OCI-LY7 (cell line): ENCODE data around the gene DGCR8. TPM values are rescaled to one million over a fixed set of nuclear protein-coding genes. Genes with fewer than 3 reads are reported as not detected.

Source experiments
- BruUV-seq: library from RNA; stranded (reverse); fragments of 400-500 nt; replicated peaks from 2 replicates; lab custom pipeline; 2021; lab: Mats Ljungman, UMichigan
- CTCF ChIA-PET: fragments of 300-600 bp; sonication (Branson Sonifier 250); formaldehyde crosslinking; loops from one replicate; lab custom pipeline; 2022; ENCODE audit warnings: antibody characterized with exemption; ENCODE audit not compliant: unreplicated experiment; lab: Charles Lee
- POLR2A ChIA-PET: fragments of 300-600 bp; sonication (Branson Sonifier 250); formaldehyde crosslinking; loops from one replicate; lab custom pipeline; 2022; ENCODE audit warnings: antibody characterized with exemption; lab: Charles Lee
- DNase-seq: peaks from one replicate; pipeline ENCODE4 v3.0.0-alpha.2; 2015; ENCODE audit warnings: low spot score
- H2AFZ ChIP-seq: fragments of 200-600 bp; sonication (generic), shearing (Covaris generic); 2 replicates; pipeline ENCODE4 v1.6.1; 2014; ENCODE audit warnings: mild to moderate bottlenecking, antibody characterized with exemption, low read length, moderate library complexity
- H3K27ac ChIP-seq: fragments of 200-600 bp; sonication (generic); 2 replicates; pipeline ENCODE4 v1.5.1; 2014; ENCODE audit warnings: mixed run types, low read depth, mild to moderate bottlenecking, moderate library complexity, low read length, inconsistent platforms; ENCODE audit not compliant: poor library complexity, severe bottlenecking
- H3K36me3 ChIP-seq: fragments of 200-600 bp; sonication (generic); 2 replicates; pipeline ENCODE4 v1.6.1; 2014; ENCODE audit warnings: mild to moderate bottlenecking, antibody characterized with exemption, low read length, moderate library complexity, mixed read lengths; ENCODE audit not compliant: insufficient read depth
- H3K4me1 ChIP-seq: fragments of 200-600 bp; sonication (generic); 2 replicates; pipeline ENCODE4 v1.5.1; 2014; ENCODE audit warnings: mild to moderate bottlenecking, low read length; ENCODE audit not compliant: insufficient read depth, poor library complexity, severe bottlenecking
- H3K4me2 ChIP-seq: fragments of 200-600 bp; sonication (generic); 2 replicates; pipeline ENCODE4 v1.6.1; 2014; ENCODE audit warnings: mild to moderate bottlenecking, low read length
- H3K4me3 ChIP-seq: fragments of 200-600 bp; sonication (generic); 2 replicates; pipeline ENCODE4 v1.5.1; 2014; ENCODE audit warnings: mild to moderate bottlenecking, low read depth, low read length; ENCODE audit not compliant: poor library complexity, severe bottlenecking
- H3K79me2 ChIP-seq: fragments of 200-600 bp; sonication (generic); 2 replicates; pipeline ENCODE4 v1.6.1; 2016; ENCODE audit warnings: low read depth, mild to moderate bottlenecking, low read length, moderate library complexity, mixed read lengths; ENCODE audit not compliant: insufficient read depth
- H3K9me2 ChIP-seq: fragments of 200-600 bp; sonication (generic); 2 replicates; pipeline ENCODE4 v1.6.1; 2016; ENCODE audit warnings: mild to moderate bottlenecking, low read length, mixed read lengths; ENCODE audit not compliant: insufficient read depth
- H3K9me3 ChIP-seq: fragments of 200-600 bp; sonication (generic); 2 replicates; pipeline ENCODE4 v1.6.1; 2014; ENCODE audit warnings: mild to moderate bottlenecking, mixed run types, low read length, mixed read lengths
- H4K20me1 ChIP-seq: fragments of 200-600 bp; sonication (generic); 2 replicates; pipeline ENCODE4 v1.6.1; 2014; ENCODE audit warnings: mild to moderate bottlenecking, antibody characterized with exemption, low read length, moderate library complexity, mixed read lengths; ENCODE audit not compliant: insufficient read depth
- CTCF ChIP-seq: fragments of 200-600 bp; sonication (generic); conservative IDR thresholded peaks from 2 replicates; pipeline ENCODE4 v1.5.1; 2014; ENCODE audit warnings: mild to moderate bottlenecking, antibody characterized with exemption, low read length, moderate library complexity, mixed read lengths
- EZH2phosphoT487 ChIP-seq: fragments of 200-600 bp; sonication (generic); IDR thresholded peaks from 2 replicates; pipeline ENCODE4 v1.6.1; 2018; ENCODE audit warnings: low read depth, borderline replicate concordance, mild to moderate bottlenecking, mixed run types, antibody characterized with exemption, low read length, moderate library complexity, mixed read lengths
- intact Hi-C: fragments of 100-400 bp; cut with micrococcal nuclease; formaldehyde crosslinking; loops from one replicate; pipeline ENCODE4 v1.10.0; 2022; ENCODE audit not compliant: unreplicated experiment
- total RNA-seq, 2 experiments: library from RNA; depleted of rRNA in 1 of 2; stranded (reverse); fragments of >200 nt in 1 of 2; shearing (Covaris generic) in 1 of 2; gene quantifications; 2 replicates each; pipeline ENCODE4 v1.2.3, GENCODE V29; 2014 to 2022

Gene DGCR8
- total RNA-seq, 2 experiments from 2014 or later: 49.5 to 68.2 TPM

GRCh38 chr22:20090730-20091240, 10.7 kb downstream of the DGCR8 start:
- BruUV-seq: no TSS peak
- Histone ChIP-seq H3K9me2 (no peaks in the 10 kb centered on the region), H3K36me3 (peaks cover 99% of the 10 kb centered on the region), H3K79me2 (peaks cover 2% of the 10 kb centered on the region; the same call in 1 of the 2 replicates), H3K4me3 (no peak overlapping the region), H3K27ac (no peak overlapping the region), H3K9me3 (no peaks in the 10 kb centered on the region), H3K4me1 (no peaks in the 10 kb centered on the region), H4K20me1 (no peaks in the 10 kb centered on the region), H3K4me2 (no peak overlapping the region), H2AFZ (no peak overlapping the region)
- CTCF ChIA-PET: no interaction called here
- DNase-seq: no peak
- POLR2A ChIA-PET: interaction anchor here (1.0 kb wide), 2 partner anchors 25 to 57 kb away, joined by 3 read pairs; partner anchors contain the start of gene RANBP1
- TF ChIP-seq CTCF: no peak
- intact Hi-C loops: no loop called here

DNA sequence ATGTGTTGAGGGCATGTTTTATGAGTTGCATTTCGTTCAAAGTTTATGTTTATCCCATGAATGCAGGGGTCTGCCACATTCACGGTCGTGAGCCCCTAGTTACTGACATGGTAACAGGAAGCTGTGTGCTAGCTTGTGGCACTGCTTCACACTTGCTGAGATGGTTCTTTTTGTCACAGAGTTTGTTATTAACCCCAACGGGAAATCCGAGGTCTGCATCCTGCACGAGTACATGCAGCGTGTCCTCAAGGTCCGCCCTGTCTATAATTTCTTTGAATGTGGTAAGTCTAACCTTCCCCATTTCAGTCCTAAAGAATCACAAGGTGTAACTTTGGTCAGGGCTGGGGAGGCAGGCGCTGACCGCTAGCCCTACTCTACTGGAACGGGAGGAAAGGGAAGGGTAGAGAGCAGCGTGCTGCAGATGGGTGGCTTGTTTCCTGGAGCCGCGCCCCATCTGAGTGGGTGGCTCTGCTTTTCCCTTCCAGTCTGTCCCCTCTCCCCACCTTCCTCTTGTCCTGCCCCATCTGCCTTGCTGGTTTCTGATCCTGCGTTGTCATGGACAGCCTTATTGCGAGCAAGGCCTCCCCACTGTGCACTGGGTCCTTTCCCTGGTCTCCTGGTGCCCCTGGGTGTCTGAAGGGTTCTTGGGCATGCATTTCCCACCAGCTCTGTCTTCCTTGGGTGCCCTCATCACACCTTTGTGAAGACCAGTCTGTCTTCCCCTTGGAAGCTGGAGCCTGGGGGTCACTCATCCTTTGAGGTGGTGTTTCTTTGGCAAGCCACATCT, 11.8 kb downstream of the DGCR8 start:
- intact Hi-C loops: no loop called here

More for the DNA sequence above, 11.8 kb downstream of the DGCR8 start:
- H3K4me1 ChIP-seq: no peaks in the 10 kb centered on the region
- no peak overlapping the region for H3K4me2 ChIP-seq
- H3K79me2 ChIP-seq: no peaks in the 10 kb centered on the region
- H3K36me3 ChIP-seq: peaks cover 99% of the 10 kb centered on the region
- no peak for TF ChIP-seq EZH2phosphoT487
- no peak for TF ChIP-seq CTCF
- H3K27ac ChIP-seq: no peak overlapping the region
- CTCF ChIA-PET: no interaction called here
- H2AFZ ChIP-seq: no peak overlapping the region
- peaks cover 4% of the 10 kb centered on the region; the same call in 1 of the 2 replicates for H3K9me3 ChIP-seq
- POLR2A ChIA-PET: interaction anchor here (0.8 to 1.0 kb wide), 2 partner anchors 24 to 26 kb away, joined by 3 read pairs; partner anchors contain the start of gene RANBP1
- DNase-seq: no peak
- H3K4me3 ChIP-seq: no peak overlapping the region
- no TSS peak for BruUV-seq
- no peaks in the 10 kb centered on the region for H4K20me1 ChIP-seq
- no peaks in the 10 kb centered on the region for H3K9me2 ChIP-seq
